ENCODE data around the gene RUFY2.

RUFY2 gene

GRCh38 chr10:68302503-68302823 is 104.6 kb downstream of the RUFY2 start:
- H3K4me3 ChIP-seq (ENCODE audit: low read length): no peak overlapping the region
- no peak for DNase-seq (ENCODE audit: low read depth)
- no peak for TF ChIP-seq CTCF (IDR thresholded peaks at IDR 0.05; ENCODE audit: insufficient read depth, low read depth, low read length, missing control alignments)

- H3K4me3 ChIP-seq (ENCODE audit: low read length): no peak overlapping the region
- peak; percentile 64 for DNase-seq (ENCODE audit: low read depth)
- TF ChIP-seq CTCF (IDR thresholded peaks at IDR 0.05; ENCODE audit: insufficient read depth, low read depth, low read length, missing control alignments): peak; percentile 52
Measured at GRCh38 chr10:68301790-68302502, 105.1 kb downstream of the RUFY2 start.

- TF ChIP-seq CTCF (IDR thresholded peaks at IDR 0.05; ENCODE audit: insufficient read depth, low read depth, low read length, missing control alignments): no peak
- DNase-seq (ENCODE audit: low read depth): no peak
- H3K4me3 ChIP-seq (ENCODE audit: low read length): no peak overlapping the region
Measured at GRCh38 chr10:68301301-68301700, 105.8 kb downstream of the RUFY2 start.

GRCh38 chr10:68296843-68297663 is 110.0 kb downstream of the RUFY2 start:
- DNase-seq (ENCODE audit: low read depth): no peak
- no peak for TF ChIP-seq CTCF (IDR thresholded peaks at IDR 0.05; ENCODE audit: insufficient read depth, low read depth, low read length, missing control alignments)
- H3K4me3 ChIP-seq (ENCODE audit: low read length): no peak overlapping the region
